Measurements from ENCODE around the gene HSPB9.

DNA sequence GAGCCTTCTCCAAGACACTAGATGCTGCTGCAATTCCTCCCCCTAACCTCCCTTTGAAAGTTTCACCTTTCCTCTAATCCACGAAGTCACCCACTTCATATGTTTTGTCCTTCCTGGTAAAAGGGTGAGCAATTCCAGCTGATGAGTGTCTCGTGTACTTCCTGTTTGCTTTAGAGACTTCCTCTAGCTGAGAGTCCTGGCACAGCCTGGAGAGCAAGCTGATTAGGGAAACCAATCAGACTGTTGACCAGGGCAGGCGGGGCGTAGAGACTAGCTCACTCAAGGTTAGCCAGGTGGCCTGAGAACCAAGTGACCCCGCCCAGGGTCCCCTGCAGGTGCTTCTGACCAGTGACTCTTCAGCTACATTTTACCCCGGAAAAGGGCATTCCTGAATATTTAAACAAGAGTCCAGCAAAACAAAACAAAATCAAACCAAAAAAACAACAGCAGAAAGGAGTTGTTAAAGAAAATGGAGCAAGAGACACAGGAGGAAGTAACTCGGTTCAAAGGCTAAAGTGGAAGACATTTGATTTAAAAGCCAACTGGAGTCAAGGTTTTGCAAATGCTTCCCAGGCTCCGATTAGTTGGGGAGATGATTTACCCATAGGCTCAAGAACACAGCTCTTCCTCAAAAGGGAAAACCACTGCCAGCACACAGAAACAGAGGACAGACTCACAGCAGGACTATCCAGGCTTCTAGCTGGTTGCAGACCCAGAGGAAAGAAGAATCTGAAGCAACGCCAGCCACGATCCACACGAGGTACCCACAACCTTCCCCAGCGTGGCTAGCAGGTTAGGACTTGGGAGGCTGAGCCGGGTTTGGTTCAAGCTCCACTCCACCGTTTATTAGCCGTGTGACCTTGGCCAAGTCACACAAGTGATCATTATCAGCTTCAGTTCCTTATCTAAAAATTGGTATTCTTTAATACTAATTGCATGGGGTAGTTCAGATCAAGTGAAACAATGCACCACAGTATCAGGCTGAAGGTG, 13.4 kb downstream of the HSPB9 start:
- TF ChIP-seq, protein P1, sequence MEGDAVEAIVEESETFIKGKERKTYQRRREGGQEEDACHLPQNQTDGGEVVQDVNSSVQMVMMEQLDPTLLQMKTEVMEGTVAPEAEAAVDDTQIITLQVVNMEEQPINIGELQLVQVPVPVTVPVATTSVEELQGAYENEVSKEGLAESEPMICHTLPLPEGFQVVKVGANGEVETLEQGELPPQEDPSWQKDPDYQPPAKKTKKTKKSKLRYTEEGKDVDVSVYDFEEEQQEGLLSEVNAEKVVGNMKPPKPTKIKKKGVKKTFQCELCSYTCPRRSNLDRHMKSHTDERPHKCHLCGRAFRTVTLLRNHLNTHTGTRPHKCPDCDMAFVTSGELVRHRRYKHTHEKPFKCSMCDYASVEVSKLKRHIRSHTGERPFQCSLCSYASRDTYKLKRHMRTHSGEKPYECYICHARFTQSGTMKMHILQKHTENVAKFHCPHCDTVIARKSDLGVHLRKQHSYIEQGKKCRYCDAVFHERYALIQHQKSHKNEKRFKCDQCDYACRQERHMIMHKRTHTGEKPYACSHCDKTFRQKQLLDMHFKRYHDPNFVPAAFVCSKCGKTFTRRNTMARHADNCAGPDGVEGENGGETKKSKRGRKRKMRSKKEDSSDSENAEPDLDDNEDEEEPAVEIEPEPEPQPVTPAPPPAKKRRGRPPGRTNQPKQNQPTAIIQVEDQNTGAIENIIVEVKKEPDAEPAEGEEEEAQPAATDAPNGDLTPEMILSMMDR (IDR thresholded peaks at IDR 0.05; ENCODE audit: insufficient read depth, low read length) = no peak
- TF ChIP-seq POLR2AphosphoS5 (IDR thresholded peaks at IDR 0.05; ENCODE audit: low read depth) = no peak
- TF ChIP-seq, protein P2, sequence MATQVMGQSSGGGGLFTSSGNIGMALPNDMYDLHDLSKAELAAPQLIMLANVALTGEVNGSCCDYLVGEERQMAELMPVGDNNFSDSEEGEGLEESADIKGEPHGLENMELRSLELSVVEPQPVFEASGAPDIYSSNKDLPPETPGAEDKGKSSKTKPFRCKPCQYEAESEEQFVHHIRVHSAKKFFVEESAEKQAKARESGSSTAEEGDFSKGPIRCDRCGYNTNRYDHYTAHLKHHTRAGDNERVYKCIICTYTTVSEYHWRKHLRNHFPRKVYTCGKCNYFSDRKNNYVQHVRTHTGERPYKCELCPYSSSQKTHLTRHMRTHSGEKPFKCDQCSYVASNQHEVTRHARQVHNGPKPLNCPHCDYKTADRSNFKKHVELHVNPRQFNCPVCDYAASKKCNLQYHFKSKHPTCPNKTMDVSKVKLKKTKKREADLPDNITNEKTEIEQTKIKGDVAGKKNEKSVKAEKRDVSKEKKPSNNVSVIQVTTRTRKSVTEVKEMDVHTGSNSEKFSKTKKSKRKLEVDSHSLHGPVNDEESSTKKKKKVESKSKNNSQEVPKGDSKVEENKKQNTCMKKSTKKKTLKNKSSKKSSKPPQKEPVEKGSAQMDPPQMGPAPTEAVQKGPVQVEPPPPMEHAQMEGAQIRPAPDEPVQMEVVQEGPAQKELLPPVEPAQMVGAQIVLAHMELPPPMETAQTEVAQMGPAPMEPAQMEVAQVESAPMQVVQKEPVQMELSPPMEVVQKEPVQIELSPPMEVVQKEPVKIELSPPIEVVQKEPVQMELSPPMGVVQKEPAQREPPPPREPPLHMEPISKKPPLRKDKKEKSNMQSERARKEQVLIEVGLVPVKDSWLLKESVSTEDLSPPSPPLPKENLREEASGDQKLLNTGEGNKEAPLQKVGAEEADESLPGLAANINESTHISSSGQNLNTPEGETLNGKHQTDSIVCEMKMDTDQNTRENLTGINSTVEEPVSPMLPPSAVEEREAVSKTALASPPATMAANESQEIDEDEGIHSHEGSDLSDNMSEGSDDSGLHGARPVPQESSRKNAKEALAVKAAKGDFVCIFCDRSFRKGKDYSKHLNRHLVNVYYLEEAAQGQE (IDR thresholded peaks at IDR 0.05; ENCODE audit: insufficient replicate concordance, low read depth) = no peak
